Measurements from ENCODE around the gene AHRR.

AHRR gene

GRCh38 chr5:456351-457194, 135.1 kb downstream of the AHRR start:
- DNase-seq (ENCODE audit: low read depth in 1 of 2, low spot score in 1 of 2) = no peak

GRCh38 chr5:457195-457961, 135.9 kb downstream of the AHRR start:
- DNase-seq (ENCODE audit: low read depth in 1 of 2, low spot score in 1 of 2) = no peak

GRCh38 chr5:458547-459353, 137.2 kb downstream of the AHRR start:
- DNase-seq (ENCODE audit: low read depth in 1 of 2, low spot score in 1 of 2) = peak; percentile 46 to 70

GRCh38 chr5:459562-460272, 138.2 kb downstream of the AHRR start:
- DNase-seq (ENCODE audit: low read depth in 1 of 2, low spot score in 1 of 2) = no peak

- no peak for DNase-seq (ENCODE audit: low read depth in 1 of 2, low spot score in 1 of 2)
Measured at GRCh38 chr5:460273-460625, 138.7 kb downstream of the AHRR start.

- DNase-seq (ENCODE audit: low read depth in 1 of 2, low spot score in 1 of 2) = no peak
Measured at GRCh38 chr5:462051-462481, 140.6 kb downstream of the AHRR start.

- no peak for DNase-seq (ENCODE audit: low read depth in 1 of 2, low spot score in 1 of 2)
Measured at GRCh38 chr5:463301-463700, 141.8 kb downstream of the AHRR start.

- DNase-seq (ENCODE audit: low read depth in 1 of 2, low spot score in 1 of 2) = peak; percentile 60 to 62
Measured at GRCh38 chr5:463952-464351, 142.4 kb downstream of the AHRR start.

GRCh38 chr5:464446-464842, 142.9 kb downstream of the AHRR start:
- DNase-seq (ENCODE audit: low read depth in 1 of 2, low spot score in 1 of 2) = no peak

- no peak for DNase-seq (ENCODE audit: low read depth in 1 of 2, low spot score in 1 of 2)
Measured at GRCh38 chr5:464843-465590, 143.5 kb downstream of the AHRR start.

GRCh38 chr5:465591-466403, 144.3 kb downstream of the AHRR start:
- no peak for DNase-seq (ENCODE audit: low read depth in 1 of 2, low spot score in 1 of 2)

- no peak for DNase-seq (ENCODE audit: low read depth in 1 of 2, low spot score in 1 of 2)
Measured at GRCh38 chr5:466661-467310, 145.3 kb downstream of the AHRR start.

GRCh38 chr5:468401-468800, 146.9 kb downstream of the AHRR start:
- DNase-seq (ENCODE audit: low read depth in 1 of 2, low spot score in 1 of 2) = no peak

- DNase-seq (ENCODE audit: low read depth in 1 of 2, low spot score in 1 of 2) = no peak
Measured at GRCh38 chr5:469752-470483, 148.4 kb downstream of the AHRR start.

- no peak for DNase-seq (ENCODE audit: low read depth in 1 of 2, low spot score in 1 of 2)
Measured at GRCh38 chr5:470961-471749, 149.6 kb downstream of the AHRR start.

GRCh38 chr5:471750-472058, 150.2 kb downstream of the AHRR start:
- no peak for DNase-seq (ENCODE audit: low read depth in 1 of 2, low spot score in 1 of 2)

- DNase-seq (ENCODE audit: low read depth in 1 of 2, low spot score in 1 of 2) = peak in 1 of 2 donors; percentile 16
Measured at GRCh38 chr5:472076-472655, 150.7 kb downstream of the AHRR start.

Measured in activated CD4-positive, alpha-beta T cell treated with anti-CD3 and anti-CD28 coated beads, Interleukin-2, amount 50 U/mL, for 24 hours (primary cell).